Globus pallidus (tissue), 1 donor: Measurements from ENCODE around the gene RECK.
"Not testable (repeated sequence)": the region's sequence is repeated elsewhere in the genome, so short reads cannot be mapped to it uniquely, and the experiment has no call there.

Experiments
- DNase-seq: peaks from one replicate; pipeline ENCODE4 v3.0.0-alpha.2; 2015; ENCODE audit warnings: low spot score

RECK gene

GRCh38 chr9:36118201-36118600 is 81.5 kb downstream of the RECK start:
- no peak for DNase-seq

GRCh38 chr9:36118706-36119105 is 82.0 kb downstream of the RECK start:
- DNase-seq, result no peak

GRCh38 chr9:36119476-36119875 is 82.8 kb downstream of the RECK start:
- DNase-seq, result no peak

- no peak for DNase-seq
Observed at GRCh38 chr9:36120705-36121104, 84.0 kb downstream of the RECK start.

- no peak for DNase-seq
Observed at GRCh38 chr9:36121971-36122370, 85.3 kb downstream of the RECK start.

GRCh38 chr9:36123515-36123914 is 86.8 kb downstream of the RECK start:
- no peak for DNase-seq

- no peak for DNase-seq
Observed at GRCh38 chr9:36125062-36125855, 88.5 kb downstream of the RECK start.

GRCh38 chr9:36126016-36126730 is 89.5 kb downstream of the RECK start:
- no peak for DNase-seq

GRCh38 chr9:36127652-36128244 is 91.0 kb downstream of the RECK start:
- no peak for DNase-seq

- DNase-seq, result no peak
Observed at GRCh38 chr9:36128349-36128748, 91.6 kb downstream of the RECK start.

- DNase-seq, result no peak
Observed at GRCh38 chr9:36129139-36129538, 92.4 kb downstream of the RECK start.

- DNase-seq, result not testable (repeated sequence)
Observed at GRCh38 chr9:36131666-36132065, 95.0 kb downstream of the RECK start.

GRCh38 chr9:36132086-36132485 is 95.4 kb downstream of the RECK start:
- no peak for DNase-seq

- no peak for DNase-seq
Observed at GRCh38 chr9:36134761-36135505, 98.2 kb downstream of the RECK start.

- DNase-seq, result no peak
Observed at GRCh38 chr9:36135741-36136271, 99.1 kb downstream of the RECK start.

GRCh38 chr9:36136272-36136893 is 99.7 kb downstream of the RECK start, which contains the start of gene GLIPR2:
Gene GLIPR2, plus strand, starts transcription at chr9:36136733. Its CDS starts 46 bp downstream, at chr9:36136779.
- peak; percentile 86 for DNase-seq

- peak; percentile 35 for DNase-seq
Observed at GRCh38 chr9:36136894-36137391, 100.2 kb downstream of the RECK start.

GRCh38 chr9:36137392-36138004 is 100.8 kb downstream of the RECK start:
- DNase-seq, result peak; percentile 43

- no peak for DNase-seq
Observed at GRCh38 chr9:36138496-36138895, 101.8 kb downstream of the RECK start.

GRCh38 chr9:36138901-36139300 is 102.2 kb downstream of the RECK start:
- no peak for DNase-seq
